ENCODE data around the gene ARIH2. TPM values are rescaled to one million over a fixed set of nuclear protein-coding genes. Genes with fewer than 3 reads are reported as not detected.

ARIH2 gene
- total and polyA plus RNA-seq, 9 of the 15 experiments (the other 6 are each of a cell fraction or from before 2014, with no cell fraction given), result 27.0 to 120 (median 108) TPM

DNA sequence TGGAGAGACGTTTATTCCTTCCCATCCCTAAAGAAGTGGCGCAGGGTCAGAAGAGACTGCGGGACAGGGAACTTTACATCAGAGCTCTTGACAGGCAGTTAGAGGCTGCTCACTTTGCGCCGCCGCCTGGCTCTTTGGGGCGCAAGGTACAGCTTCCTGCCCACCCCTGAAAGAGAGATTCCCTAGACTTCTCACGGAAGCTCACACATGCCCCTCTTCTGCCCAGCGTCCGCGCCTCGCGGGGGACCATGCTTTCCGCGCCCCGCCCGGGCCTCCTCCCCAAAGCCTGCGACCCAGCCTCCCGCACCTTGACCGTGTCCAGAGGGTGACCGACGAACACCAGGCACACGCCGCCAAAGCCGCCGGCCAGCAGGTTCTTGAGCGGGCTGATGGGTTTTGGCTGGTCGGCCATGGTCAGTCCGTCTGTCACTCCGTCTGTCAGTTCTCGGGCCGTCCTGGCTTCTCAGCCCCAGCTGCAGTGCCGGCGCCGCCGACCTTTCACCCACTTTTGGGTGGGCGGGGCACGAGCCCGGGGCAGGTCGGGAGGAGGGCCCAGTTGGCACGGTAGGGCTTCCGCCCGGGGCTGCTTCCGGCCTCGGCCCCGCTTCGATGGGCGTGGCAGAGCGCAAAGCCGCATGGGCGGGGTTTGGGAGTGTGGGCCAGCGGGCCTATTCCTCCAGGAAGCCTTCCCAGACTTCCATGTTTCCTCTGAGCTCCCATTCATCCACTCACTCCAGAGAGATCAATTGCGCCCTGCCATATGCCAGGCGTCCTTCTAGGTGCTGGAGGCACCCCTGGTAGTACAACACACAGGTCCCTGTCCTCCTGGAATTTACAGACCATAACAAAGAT is 20.0 kb upstream of the ARIH2 start, which contains the start of gene SLC25A20 (continued):
- TF ChIP-seq BACH1 (tag; IDR thresholded peaks at IDR 0.05) (no peak), ZNF212 (CRISPR knock-in tag; IDR thresholded peaks at IDR 0.05) (no peak), ZNF699 (CRISPR knock-in tag; IDR thresholded peaks at IDR 0.05; ENCODE audit: insufficient replicate concordance) (no peak), TSC22D4 (tag; IDR thresholded peaks at IDR 0.05) (no peak), NFRKB (IDR thresholded peaks at IDR 0.05; ENCODE audit: low read depth) (no peak), SNRNP70 (optimal IDR thresholded peaks at IDR 0.05; ENCODE audit: low read depth, low read length) (no peak), FOSL1 (tag; conservative IDR thresholded peaks at IDR 0.05) (0 out of 2 replicates have a peak, but pooled peaks have one; percentile 18), KLF6 (CRISPR knock-in tag; IDR thresholded peaks at IDR 0.05; ENCODE audit: borderline replicate concordance) (no peak), HMGN3 (IDR thresholded peaks at IDR 0.05; ENCODE audit: borderline replicate concordance, extremely low read depth, insufficient read length, low read depth, low read length) (peak; percentile 31), SMARCE1 (IDR thresholded peaks at IDR 0.05) (no peak), ZNF77 (CRISPR knock-in tag; IDR thresholded peaks at IDR 0.05) (no peak), ZFP36 (IDR thresholded peaks at IDR 0.05; ENCODE audit: low read depth, low read length, partially characterized antibody) (peak; percentile 100), ZNF584 (CRISPR knock-in tag; IDR thresholded peaks at IDR 0.05; ENCODE audit: low read depth) (no peak), ASH1L (IDR thresholded peaks at IDR 0.05; ENCODE audit: borderline replicate concordance, low read depth, partially characterized antibody) (no peak), NR1H2 (CRISPR knock-in tag; IDR thresholded peaks at IDR 0.05) (no peak), GABPB1 (CRISPR knock-in tag; IDR thresholded peaks at IDR 0.05) (peak; percentile 79; the same call in 1 of the 2 replicates), ZNF253 (CRISPR knock-in tag; conservative IDR thresholded peaks at IDR 0.05) (no peak), CBFB (CRISPR knock-in tag; IDR thresholded peaks at IDR 0.05) (no peak)
- TF ChIP-seq, protein P1, sequence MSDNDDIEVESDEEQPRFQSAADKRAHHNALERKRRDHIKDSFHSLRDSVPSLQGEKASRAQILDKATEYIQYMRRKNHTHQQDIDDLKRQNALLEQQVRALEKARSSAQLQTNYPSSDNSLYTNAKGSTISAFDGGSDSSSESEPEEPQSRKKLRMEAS (CRISPR knock-in tag; IDR thresholded peaks at IDR 0.05), result peak; percentile 67; the same call in 1 of the 2 replicates
- TF ChIP-seq, protein P2, sequence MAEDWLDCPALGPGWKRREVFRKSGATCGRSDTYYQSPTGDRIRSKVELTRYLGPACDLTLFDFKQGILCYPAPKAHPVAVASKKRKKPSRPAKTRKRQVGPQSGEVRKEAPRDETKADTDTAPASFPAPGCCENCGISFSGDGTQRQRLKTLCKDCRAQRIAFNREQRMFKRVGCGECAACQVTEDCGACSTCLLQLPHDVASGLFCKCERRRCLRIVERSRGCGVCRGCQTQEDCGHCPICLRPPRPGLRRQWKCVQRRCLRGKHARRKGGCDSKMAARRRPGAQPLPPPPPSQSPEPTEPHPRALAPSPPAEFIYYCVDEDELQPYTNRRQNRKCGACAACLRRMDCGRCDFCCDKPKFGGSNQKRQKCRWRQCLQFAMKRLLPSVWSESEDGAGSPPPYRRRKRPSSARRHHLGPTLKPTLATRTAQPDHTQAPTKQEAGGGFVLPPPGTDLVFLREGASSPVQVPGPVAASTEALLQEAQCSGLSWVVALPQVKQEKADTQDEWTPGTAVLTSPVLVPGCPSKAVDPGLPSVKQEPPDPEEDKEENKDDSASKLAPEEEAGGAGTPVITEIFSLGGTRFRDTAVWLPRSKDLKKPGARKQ (CRISPR knock-in tag; IDR thresholded peaks at IDR 0.05), result no peak
- TF ChIP-seq, protein P3, sequence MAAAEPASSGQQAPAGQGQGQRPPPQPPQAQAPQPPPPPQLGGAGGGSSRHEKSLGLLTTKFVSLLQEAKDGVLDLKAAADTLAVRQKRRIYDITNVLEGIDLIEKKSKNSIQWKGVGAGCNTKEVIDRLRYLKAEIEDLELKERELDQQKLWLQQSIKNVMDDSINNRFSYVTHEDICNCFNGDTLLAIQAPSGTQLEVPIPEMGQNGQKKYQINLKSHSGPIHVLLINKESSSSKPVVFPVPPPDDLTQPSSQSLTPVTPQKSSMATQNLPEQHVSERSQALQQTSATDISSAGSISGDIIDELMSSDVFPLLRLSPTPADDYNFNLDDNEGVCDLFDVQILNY (CRISPR knock-in tag; IDR thresholded peaks at IDR 0.05), result no peak
- TF ChIP-seq, protein P4, sequence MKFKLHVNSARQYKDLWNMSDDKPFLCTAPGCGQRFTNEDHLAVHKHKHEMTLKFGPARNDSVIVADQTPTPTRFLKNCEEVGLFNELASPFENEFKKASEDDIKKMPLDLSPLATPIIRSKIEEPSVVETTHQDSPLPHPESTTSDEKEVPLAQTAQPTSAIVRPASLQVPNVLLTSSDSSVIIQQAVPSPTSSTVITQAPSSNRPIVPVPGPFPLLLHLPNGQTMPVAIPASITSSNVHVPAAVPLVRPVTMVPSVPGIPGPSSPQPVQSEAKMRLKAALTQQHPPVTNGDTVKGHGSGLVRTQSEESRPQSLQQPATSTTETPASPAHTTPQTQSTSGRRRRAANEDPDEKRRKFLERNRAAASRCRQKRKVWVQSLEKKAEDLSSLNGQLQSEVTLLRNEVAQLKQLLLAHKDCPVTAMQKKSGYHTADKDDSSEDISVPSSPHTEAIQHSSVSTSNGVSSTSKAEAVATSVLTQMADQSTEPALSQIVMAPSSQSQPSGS (CRISPR knock-in tag; IDR thresholded peaks at IDR 0.05), result no peak
- TF ChIP-seq, protein P5, sequence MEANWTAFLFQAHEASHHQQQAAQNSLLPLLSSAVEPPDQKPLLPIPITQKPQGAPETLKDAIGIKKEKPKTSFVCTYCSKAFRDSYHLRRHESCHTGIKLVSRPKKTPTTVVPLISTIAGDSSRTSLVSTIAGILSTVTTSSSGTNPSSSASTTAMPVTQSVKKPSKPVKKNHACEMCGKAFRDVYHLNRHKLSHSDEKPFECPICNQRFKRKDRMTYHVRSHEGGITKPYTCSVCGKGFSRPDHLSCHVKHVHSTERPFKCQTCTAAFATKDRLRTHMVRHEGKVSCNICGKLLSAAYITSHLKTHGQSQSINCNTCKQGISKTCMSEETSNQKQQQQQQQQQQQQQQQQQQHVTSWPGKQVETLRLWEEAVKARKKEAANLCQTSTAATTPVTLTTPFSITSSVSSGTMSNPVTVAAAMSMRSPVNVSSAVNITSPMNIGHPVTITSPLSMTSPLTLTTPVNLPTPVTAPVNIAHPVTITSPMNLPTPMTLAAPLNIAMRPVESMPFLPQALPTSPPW (CRISPR knock-in tag; IDR thresholded peaks at IDR 0.05), result peak; percentile 61
